ENCODE measurements around the gene WNT5B. TPM values are rescaled to one million over a fixed set of nuclear protein-coding genes. Genes with fewer than 3 reads are reported as not detected.
"Not testable (repeated sequence)": the region's sequence is repeated elsewhere in the genome, so short reads cannot be mapped to it uniquely, and the experiment has no call there.

Gene WNT5B
- total RNA-seq, 4 donors from 2014 or later = 0.53 to 9.1 (median 0.94) TPM; not detected in 1

GRCh38 chr12:1594261-1595025 lies 34.6 kb upstream of the WNT5B start, which contains the start of gene FBXL14:
Gene FBXL14 (minus strand): TSS chr12:1594581. CDS start chr12:1594066, 515 bp downstream.
- H3K27me3 ChIP-seq = no peaks in the 10 kb centered on the region
- H3K36me3 ChIP-seq = no peaks in the 10 kb centered on the region
- peak within 1 kb of the TSS; percentile 61 to 91 (median 79) for H3K4me3 ChIP-seq
- H3K27ac ChIP-seq = peak within 1 kb of the TSS; percentile 84 to 98 (median 96)
- H3K4me1 ChIP-seq = peaks cover 2 to 52% (median 11%) of the 10 kb centered on the region in 4 donors
- H3K9me3 ChIP-seq = no peaks in the 10 kb centered on the region
- TF ChIP-seq CTCF (IDR thresholded peaks at IDR 0.05) (no peak), POLR2A (IDR thresholded peaks at IDR 0.05) (peak; percentile 36 to 56)
- DNase-seq = peak; percentile 87 to 96 (median 91)

GRCh38 chr12:1595026-1595561 lies 33.9 kb upstream of the WNT5B start:
- no peak for TF ChIP-seq CTCF (IDR thresholded peaks at IDR 0.05)
- TF ChIP-seq POLR2A (IDR thresholded peaks at IDR 0.05) = no peak
- Histone ChIP-seq H3K27ac (peak overlapping the region; percentile 84 to 98 (median 96)), H3K4me1 (peaks cover 2 to 47% (median 11%) of the 10 kb centered on the region in 4 donors), H3K36me3 (no peaks in the 10 kb centered on the region), H3K9me3 (no peaks in the 10 kb centered on the region), H3K4me3 (peak overlapping the region; percentile 61 to 91 (median 79)), H3K27me3 (no peaks in the 10 kb centered on the region)
- DNase-seq = no peak

GRCh38 chr12:1595690-1596347 lies 33.2 kb upstream of the WNT5B start:
- TF ChIP-seq POLR2A (IDR thresholded peaks at IDR 0.05) (no peak), CTCF (IDR thresholded peaks at IDR 0.05) (no peak)
- H3K27me3 ChIP-seq = no peaks in the 10 kb centered on the region
- H3K9me3 ChIP-seq = no peaks in the 10 kb centered on the region
- no peak overlapping the region for H3K4me3 ChIP-seq
- no peaks in the 10 kb centered on the region for H3K36me3 ChIP-seq
- peak overlapping the region; percentile 84 to 98 (median 96) for H3K27ac ChIP-seq
- H3K4me1 ChIP-seq = peaks cover 2 to 40% (median 7%) of the 10 kb centered on the region in 4 donors
- DNase-seq = no peak

- no peak overlapping the region for H3K4me3 ChIP-seq
- TF ChIP-seq CTCF (IDR thresholded peaks at IDR 0.05) (no peak), POLR2A (IDR thresholded peaks at IDR 0.05) (no peak)
- H3K36me3 ChIP-seq = no peaks in the 10 kb centered on the region
- H3K9me3 ChIP-seq = no peaks in the 10 kb centered on the region
- H3K27ac ChIP-seq = no peak overlapping the region
- peaks cover 0 to 27% (median 1%) of the 10 kb centered on the region in 4 donors for H3K4me1 ChIP-seq
- no peaks in the 10 kb centered on the region for H3K27me3 ChIP-seq
- DNase-seq = no peak
These were observed 30.3 kb upstream of the WNT5B start for GRCh38 chr12:1598757-1599156.

GRCh38 chr12:1602706-1603105 lies 26.3 kb upstream of the WNT5B start:
- not testable (repeated sequence) for H3K36me3 ChIP-seq, H3K4me3 ChIP-seq, H3K27me3 ChIP-seq, H3K9me3 ChIP-seq, DNase-seq
- Histone ChIP-seq H3K4me1 (peaks cover 0 to 20% (median 0%) of the 10 kb centered on the region in 4 donors), H3K27ac (peak overlapping the region in 1 of 4 donors; percentile 78)

All from Peyer's patch (tissue), 4 donors.